HG03460 (cell line): ENCODE measurements around the gene CPXM1.
"Not testable (repeated sequence)": the region's sequence is repeated elsewhere in the genome, so short reads cannot be mapped to it uniquely, and the experiment has no call there.

Source experiments
- ATAC-seq: cut with Tn5 transposase; IDR thresholded peaks from one replicate; pipeline ENCODE4 v1.9.1; 2021; ENCODE audit not compliant: unreplicated experiment

CPXM1 gene

DNA sequence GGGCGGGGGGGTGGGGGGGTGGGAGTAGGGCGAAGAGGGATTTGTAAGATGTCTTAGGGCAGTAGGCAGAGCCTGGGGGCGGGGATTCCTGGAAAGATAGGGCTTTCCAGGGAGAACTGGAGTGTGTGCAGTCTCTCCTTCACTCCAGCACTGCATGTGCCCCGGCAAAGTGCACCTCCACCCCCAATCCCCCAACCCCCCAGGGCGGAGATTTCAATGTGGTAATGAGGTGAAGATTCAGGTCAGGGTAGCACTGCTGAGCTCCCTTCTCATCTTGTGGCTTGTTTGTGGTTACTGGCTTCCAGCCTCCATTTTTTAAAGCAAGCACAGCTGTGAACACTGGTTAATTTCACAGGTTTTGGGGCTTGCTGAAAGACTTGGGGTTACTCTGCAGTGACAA, 21.6 kb upstream of the CPXM1 start:
- no peak for ATAC-seq

DNA sequence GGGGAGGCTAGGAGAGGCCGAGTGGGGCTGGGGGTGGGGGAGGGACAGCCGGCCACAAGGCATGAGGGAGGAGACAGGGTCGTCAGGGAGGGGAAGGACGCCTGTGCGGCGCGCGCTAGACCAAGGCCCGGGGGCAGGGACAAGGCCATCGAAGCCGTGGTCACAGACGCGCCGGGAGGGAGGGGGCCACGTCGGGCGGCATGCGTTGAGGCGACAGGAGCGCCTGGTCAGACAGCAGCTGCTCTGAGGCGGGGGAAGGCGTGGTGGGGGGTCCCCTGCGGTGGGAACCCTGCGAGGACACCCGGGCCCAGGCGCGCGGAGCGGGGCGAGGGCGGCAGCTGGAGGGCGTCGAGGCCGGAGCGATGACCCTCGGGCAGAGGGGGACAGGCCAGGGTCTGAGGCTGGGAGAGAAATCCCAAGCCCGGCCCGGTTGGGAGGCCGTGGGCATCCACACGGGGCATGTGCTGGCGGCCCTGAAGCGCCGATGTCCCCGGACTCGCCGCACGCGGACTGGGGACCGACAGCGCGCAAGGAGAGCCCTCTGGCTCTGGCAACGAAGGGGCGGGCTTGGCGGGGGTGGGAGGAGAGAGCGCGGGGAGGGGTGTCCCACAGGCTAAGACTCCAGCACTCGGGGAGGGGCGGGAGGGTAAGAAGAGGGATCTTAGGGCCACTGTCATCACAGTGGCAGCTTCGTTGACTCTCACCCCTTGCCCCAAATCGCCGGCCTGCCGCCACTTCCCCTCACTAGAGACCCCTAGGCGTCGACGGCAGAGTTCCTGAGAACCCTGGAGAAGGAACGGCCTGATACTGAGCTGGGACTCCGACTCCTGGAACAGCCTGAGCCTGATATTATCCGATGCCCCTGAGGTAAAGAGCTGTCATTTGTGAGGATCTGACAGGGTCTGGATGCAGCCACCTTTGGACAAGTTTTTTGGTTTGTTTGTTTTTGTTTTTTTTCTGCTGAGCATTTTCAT, 20.8 kb upstream of the CPXM1 start:
- no peak for ATAC-seq

DNA sequence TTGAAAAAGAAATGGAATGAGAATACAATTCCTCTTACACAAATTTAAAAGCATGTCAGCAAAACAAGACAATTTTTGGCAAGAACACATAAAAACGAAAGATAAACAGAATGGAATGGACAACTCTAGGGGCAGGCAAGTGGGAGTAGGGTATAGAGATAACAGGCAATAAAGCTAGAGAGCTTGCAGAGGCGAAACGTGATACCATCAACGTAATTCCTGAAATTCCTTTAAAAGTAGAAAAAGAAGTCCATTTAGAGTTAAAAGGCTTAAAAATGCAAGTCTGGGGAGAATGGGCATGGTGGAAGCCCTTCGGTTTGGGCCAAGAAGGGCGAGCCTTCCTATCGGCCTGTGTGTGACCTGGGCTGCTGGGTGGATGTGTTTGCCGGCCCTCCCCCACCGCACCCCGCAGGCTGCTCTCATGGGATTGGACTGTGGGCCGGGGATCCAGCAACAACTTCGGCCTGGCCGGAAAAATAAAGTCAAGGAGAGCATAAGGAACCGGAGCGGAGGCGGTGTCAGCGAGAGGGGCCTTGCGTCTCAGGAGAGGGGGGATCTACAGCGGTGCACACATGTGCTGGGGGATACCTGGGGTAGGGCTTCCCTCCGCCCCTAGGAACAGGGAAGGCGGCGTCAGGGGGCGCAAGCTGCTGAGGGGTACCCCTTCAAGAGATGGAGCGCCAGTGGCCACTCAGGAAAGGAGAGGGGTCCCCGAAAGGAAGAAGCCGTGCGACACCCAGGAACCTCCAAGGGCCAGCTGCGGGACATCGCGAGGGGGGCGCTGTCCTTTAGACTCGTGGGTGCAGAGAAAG, 19.9 kb upstream of the CPXM1 start:
- no peak for ATAC-seq

DNA sequence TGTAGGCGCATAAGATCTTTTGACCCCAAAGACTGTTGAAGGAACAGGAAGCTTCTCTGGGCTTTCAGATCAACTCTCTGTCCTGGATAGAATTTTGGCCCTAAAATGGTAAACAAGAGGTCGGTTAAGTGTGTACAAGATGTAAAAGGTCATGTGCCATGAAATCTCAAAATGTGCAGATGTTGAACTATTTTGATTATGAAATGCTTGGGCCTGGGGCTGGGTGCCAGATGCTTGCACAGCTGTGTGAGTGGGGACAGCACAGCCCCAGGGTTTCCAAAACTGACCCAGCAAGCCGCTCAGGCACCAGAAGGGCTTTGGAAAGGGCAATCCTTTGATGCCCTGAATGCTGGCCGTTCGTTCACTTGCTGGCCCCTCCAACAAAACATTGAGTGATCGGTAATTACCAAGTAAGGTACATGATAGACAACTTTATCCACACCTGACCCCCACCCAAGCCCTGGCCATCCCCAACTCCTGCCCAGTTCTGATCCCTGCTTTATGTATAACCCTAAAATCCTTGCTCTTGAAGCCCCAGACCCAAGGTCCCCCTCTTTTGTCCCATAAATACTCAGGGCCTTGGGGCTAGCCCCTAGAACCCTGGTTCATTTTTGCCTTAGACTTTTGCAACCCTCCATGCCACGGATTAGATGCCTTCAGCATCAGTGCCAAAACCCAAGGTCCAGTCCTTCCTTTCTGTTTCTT, 17.6 kb upstream of the CPXM1 start:
- ATAC-seq = no peak

DNA sequence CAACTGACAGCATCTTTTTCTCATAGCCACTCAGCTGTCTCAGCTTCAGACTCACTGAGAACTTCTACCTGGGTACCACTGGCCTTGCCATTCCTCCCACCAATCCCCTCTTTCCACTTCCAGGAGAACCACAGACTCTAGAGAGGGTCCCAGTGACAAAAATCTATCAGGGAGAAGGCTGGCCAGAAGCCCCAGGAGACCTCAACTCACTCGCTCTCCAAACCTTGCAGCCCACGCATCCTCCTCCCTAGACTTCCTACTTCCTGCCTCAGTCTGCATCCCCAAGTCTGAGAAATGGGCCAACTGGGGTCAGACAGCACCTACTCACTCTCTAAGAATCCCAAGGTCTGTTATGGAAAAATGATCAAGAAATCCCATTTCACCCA, 16.9 kb upstream of the CPXM1 start:
- ATAC-seq = no peak

DNA sequence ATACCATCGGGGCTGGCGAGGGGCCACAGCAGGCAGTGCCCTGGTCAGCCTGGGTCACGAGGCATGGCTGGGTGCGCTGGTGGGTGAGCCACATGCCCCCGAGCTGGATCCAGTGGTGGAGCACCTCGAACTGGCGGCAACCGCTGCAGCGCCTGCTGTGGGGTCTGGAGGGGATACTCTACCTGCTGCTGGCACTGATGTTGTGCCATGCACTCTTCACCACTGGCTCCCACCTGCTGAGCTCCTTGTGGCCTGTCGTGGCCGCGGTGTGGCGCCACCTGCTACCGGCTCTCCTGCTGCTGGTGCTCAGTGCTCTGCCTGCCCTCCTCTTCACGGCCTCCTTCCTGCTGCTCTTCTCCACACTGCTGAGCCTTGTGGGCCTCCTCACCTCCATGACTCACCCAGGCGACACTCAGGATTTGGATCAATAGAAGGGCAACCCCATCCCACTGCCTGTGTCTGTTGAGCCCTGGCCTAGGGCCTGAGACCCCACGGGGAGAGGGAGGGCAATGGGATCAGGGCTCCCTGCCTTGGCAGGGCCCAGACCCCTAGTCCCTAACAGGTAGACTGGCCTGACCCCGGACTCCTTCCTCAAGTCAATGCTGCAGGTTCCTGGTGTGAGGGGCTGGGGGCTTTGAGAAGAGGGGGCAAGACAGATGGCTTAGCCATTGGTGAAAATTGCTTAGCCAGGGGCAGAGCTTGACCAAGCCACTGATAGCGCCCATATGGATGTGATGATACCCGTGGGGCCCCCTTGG, 16.3 kb upstream of the CPXM1 start:
- ATAC-seq = no peak

DNA sequence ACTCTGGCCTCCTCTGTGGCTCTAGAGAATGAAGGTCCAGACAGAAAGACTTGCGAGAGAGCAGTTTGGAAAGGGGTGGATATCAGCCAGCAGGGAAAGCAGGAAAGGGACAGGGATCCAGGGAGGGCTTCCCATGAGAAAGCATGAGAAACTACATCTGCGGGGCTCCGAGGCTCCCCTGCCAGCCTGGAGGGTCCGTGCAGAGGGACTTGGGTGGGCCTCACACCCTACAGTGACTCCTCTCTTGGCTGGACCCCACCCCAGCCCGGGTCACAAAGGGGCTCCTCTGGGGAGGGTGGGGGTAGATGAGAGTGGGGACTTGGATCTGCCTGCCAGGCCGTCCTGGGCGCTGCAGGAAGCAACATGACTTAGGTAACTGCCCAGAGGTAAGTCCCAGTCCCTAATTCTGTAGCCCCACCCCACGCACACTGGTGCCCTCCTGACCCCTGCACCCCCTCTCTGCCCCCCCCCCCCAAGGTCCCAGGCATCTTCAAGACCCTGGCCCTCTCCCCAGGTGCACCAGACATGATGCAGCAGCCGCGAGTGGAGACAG, 15.7 kb upstream of the CPXM1 start, which contains the start of gene TMEM239:
Gene TMEM239, plus strand, starts transcription at position 335 of the 553 bp plus-strand sequence. Its CDS starts 191 bp downstream, at position 526.
- ATAC-seq = no peak

DNA sequence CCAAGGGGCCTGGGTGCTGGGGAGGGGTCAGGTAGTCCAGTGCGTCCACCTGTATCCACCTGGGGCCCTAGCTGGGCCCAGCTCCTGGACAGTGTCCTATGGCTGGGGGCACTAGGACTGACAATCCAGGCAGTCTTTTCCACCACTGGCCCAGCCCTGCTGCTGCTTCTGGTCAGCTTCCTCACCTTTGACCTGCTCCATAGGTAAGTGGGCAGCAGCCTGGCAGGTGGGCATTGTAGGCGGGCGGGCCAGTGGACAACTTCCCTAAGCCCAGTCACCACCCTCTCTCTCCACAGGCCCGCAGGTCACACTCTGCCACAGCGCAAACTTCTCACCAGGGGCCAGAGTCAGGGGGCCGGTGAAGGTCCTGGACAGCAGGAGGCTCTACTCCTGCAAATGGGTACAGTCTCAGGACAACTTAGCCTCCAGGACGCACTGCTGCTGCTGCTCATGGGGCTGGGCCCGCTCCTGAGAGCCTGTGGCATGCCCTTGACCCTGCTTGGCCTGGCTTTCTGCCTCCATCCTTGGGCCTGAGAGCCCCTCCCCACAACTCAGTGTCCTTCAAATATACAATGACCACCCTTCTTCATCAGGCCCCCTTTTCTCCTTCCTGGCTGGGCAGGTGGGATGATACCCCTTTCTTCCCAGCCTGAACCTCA, 14.9 kb upstream of the CPXM1 start:
- ATAC-seq = no peak

DNA sequence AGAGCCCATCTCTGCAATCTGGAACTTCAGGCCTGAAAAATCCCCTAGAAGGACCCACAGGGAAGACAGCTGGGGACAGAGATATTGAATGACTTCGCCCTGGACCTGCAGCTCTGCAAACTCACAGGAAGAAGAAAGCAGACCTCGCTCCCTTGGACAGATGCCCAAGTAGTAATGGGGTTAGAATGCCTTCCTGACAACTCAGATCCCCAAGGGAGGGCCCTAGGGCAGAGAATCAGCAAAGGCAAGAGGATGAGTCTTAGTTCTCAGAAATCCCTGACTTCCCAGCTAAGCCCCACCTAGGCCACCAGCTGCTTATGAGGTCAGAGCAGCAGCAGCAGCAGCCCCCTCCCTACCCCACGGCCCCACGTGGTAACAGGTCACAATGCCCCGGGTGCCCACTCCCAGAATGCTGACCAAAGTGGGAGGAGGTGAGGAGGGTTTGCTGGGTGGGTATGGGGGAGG, 14.2 kb upstream of the CPXM1 start, which contains the start of gene C20orf141:
Gene C20orf141, plus strand, starts transcription at position 401 of the 465 bp plus-strand sequence. CDS start 198 bp downstream, outside the sequence.
- ATAC-seq = no peak

DNA sequence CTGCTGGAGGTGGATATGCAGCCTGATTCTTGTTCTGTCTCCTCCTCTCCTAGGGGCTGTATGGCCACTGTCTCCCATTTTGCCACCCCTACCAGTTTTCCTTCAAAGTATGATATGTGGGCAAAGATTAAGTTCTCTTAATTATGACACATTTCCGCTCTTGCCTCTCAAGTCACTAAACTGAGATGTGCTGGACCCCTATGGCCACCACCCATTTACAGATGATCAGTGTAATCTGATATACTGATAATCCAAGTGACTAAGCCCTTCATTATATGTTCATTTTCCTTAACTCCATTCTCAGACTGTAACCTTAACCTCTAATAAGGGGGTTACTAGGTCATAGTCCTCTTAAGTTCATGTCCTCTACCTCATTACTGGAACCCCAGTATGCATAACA, 13.6 kb upstream of the CPXM1 start:
- ATAC-seq = no peak

DNA sequence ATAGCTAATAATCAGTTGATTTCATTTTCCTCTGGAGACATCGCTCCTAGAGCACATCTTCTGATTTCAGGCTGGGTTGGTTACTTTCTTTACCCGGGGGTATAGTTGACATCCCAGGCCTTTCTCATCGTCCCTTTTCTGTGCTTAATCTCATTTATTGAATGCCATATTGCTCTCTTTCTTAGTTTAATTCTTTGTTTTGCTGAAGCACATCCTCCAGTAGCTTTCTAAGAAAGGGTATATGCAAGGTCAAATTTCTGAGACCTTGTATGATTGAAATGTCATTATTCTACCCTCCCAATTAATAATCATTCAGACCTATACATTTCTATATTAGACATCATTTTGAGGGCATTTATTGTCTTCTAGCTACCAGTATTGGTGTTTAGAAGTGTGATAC, 11.8 kb upstream of the CPXM1 start:
- no peak for ATAC-seq

DNA sequence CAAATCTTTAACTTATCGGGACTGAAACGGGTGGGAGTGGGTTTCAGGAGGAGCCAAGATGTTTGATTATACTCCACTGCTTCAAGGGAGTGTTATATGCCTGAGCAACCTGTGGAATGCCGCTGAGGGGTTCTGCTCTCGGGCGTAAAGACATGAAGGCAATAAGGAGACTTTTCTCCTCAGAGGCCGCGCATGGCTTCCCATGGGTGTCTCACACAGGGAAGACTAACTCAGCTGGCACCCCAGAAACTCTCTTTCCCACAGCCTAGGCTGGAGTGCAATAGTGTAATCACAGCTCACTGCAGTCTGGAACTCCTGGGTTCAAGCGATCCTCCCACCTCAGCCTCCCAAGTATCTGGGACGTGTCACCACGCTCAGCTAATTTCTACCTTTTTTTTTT, 9.3 kb upstream of the CPXM1 start:
- no peak for ATAC-seq

DNA sequence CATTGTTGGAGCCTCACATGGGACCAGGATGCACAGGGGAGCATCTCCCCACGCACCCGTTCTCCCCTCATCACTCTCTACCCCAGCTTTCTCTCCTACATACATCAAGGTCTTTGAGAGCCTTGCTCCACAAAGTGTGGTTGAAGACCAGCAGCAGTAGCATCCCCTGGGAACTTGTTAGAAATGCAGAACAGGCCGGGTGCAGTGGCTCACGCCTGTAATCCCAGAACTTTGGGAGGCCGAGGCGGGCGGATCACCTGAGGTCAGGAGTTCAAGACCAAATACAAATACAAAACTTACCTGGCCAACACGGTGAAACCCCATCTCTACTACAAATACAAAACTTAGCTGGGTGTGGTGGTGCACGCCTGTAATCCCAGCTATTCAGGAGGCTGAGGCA, 7.5 kb upstream of the CPXM1 start:
- ATAC-seq = not testable (repeated sequence)

DNA sequence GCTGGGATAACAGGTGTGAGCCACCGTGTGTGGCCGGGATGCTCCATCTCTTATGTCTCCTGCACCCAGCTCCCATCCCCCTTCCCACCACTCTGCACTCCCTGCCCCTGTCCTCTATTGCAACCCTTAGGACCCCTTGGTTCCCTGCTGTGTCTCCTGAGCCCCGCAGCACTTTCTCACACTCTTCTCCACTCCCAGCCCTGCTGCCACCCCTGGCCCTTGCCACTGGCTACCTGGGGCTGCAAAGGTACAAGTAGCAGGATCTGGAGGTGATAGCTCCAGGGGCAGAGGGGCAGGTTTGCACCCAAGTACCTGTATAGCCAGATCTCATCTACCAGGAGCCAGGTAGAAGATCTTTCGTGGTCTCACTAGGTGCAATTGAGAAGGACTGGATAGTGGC, 6.6 kb upstream of the CPXM1 start:
- no peak for ATAC-seq

DNA sequence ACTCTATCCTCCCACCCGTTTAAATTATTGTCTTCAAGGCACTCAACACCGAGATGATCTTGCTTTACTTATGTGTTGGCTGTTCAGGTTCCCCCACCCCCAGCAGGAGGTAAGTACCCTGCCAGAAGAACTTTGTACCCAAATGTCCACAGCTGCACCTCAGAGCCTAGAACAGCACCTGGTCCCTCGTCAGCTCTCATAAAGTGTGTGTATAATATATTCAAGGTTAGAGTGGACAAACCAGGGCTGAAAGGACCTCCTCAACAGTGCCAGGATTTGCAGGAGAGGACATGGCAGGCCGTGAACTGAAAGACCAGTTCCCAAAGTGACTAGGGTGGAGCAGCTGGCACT, 5.9 kb upstream of the CPXM1 start:
- no peak for ATAC-seq

DNA sequence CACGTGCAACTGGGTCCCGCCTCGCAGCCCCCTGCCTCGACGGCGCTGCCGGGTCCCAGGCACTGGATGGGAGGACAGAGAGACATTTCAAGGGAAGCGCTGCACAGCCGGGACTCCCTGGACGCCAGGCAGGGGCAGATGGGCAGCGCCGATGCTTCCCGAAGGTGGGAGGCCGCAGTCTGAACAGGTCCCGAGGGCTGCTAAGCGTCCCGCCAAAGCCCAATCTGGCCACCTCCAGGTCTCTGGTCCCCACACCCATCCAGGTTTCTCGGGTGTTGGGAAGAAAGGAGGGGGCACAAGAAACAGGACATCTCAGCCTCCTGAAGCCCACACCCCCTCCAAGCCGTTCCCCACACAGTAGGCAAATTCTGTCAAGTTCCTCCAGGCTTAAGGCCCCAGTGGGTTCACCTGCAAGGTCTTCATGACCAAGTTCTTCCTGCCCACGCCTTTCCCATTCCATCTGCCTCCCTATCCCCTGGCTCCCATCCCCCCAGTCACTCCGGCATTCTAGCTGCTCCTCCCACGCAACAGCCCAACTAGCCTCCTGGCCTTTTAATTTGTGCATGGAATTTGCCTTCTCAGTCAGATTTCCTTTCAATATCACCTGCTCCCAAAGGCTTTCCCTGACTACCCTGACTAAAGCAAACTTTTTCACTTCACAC, 5.4 kb upstream of the CPXM1 start:
- no peak for ATAC-seq

DNA sequence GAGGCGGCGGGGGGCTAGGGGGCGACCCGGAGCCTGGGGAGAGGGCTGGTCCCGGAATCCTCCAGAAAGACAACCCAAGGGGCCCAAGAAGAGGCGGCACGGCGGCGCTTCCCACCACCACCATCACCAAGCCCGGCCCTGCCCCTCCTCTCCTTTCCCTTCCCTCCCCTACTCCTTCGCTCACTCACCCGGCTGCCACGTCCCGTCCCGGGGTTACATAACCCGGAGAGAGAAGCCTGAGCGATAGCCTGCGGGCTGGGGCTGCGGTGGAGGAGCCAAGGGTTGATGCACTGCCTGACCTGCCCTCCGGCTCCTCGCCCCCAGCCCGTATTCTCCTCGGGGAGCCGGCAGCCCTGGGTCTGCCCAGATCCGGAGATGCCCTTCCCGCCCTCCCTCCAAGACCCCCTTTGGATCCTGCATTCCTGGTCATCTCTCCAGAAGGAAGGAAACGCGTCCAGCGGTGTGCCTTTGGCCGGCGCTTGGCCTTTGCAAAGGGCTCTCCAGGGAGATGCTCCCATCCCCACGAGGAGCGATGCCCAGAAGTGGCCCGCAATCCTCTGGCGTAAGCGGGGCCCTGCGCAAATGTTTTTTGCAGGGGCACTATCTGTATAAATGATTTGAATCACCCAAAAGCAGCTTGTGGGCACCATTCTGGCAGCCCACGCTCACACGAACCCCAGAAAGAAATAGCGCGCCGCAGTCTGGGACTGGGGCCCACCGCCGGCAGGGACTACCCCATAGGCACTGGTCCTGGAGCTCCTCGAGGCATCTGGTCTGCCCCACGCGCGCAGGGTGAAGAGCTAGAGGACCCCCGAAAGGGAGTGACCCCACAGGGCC, 4.6 kb upstream of the CPXM1 start:
- no peak for ATAC-seq
